22Rv1 (cell line): Measurements from ENCODE around the gene NUP210.

Source experiments
- H3K27ac ChIP-seq: fragments of 450-650 bp; 2 replicates; pipeline ENCODE4 v1.5.1; 2017
- ZFX ChIP-seq: fragments of 450-650 bp; IDR thresholded peaks from 2 replicates; pipeline ENCODE4 v1.6.1; 2017; ENCODE audit warnings: antibody characterized with exemption, borderline replicate concordance
- TF ChIP-seq, protein P1 (sequence below): fragments of 450-650 bp; IDR thresholded peaks from 2 replicates; pipeline ENCODE4 v1.5.1; 2017; ENCODE audit warnings: mild to moderate bottlenecking

The NUP210 gene

DNA sequence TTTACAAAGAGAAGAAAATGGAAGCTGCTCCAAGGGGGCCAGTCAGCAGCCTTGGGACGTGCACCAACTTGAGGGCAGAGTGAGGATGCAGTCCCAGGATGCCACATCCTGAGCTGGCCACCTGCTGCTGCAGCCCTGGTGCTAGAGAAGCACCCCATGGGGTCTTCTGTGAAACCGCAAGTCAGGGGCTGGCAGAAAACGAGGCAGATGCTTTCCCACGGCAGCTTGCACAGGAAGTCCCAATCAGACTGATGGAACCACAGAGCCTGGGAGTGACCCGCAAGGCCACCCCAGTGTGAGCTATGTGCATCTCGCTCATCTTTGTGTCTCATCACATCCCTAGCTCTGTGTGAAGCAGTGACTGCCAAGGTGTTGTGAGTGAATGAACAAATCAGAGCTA, 76.5 kb downstream of the NUP210 start:
- no peak for TF ChIP-seq ZFX
- TF ChIP-seq, protein P1, sequence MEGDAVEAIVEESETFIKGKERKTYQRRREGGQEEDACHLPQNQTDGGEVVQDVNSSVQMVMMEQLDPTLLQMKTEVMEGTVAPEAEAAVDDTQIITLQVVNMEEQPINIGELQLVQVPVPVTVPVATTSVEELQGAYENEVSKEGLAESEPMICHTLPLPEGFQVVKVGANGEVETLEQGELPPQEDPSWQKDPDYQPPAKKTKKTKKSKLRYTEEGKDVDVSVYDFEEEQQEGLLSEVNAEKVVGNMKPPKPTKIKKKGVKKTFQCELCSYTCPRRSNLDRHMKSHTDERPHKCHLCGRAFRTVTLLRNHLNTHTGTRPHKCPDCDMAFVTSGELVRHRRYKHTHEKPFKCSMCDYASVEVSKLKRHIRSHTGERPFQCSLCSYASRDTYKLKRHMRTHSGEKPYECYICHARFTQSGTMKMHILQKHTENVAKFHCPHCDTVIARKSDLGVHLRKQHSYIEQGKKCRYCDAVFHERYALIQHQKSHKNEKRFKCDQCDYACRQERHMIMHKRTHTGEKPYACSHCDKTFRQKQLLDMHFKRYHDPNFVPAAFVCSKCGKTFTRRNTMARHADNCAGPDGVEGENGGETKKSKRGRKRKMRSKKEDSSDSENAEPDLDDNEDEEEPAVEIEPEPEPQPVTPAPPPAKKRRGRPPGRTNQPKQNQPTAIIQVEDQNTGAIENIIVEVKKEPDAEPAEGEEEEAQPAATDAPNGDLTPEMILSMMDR, result no peak
- H3K27ac ChIP-seq, result no peak overlapping the region

DNA sequence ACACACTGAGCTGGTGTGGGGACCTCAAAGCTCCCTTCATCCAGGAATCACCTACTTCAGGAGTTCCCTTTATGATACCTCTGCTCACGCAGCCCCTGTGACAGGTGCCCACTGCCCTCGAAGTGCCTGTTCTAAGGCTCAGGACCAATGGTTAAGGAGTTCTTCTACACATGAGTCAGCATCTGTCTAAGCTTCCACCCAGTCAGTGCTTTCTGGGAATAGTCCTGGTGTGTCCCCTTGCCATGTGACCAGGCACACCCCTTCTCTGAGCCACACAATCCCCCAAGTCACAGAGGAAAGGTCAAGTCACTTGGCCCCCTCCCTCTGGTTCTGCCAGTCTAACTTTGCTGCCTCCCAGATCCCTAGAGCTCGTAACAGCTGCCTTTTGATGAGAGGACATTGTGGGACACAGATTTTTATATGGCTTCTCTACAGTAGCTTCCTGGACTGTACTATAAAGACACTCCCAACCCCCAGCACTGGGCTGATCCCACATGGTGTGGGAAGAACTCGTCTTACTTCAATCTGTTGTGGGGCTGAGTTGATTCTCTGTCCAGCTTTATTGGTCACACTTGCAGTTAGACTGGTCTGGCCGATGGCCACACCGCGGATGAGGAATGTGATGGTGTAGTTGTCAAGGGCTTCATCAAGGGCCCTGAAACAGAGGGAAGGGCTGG, 78.8 kb downstream of the NUP210 start:
- no peak overlapping the region for H3K27ac ChIP-seq
- TF ChIP-seq, protein P1, result no peak
- no peak for TF ChIP-seq ZFX

DNA sequence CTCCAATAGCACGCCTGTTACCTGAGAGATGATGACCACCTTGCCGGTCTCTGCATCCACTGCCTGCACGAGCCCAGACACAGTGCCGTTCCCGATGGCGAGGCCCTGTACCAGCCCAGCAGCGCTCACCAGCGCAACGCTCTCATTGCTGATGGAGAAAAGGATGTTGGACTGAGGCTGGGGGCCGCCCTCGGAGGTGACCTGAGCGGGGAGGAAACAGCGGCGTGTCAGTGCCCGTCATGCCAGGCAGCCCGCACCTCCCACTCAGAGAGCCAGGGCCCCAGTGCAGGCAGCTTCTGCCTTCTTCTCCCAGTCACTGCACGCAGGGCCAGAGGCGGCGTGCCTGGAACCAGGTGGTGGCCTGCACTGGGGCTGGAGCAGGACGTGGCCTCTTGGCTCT, 80.3 kb downstream of the NUP210 start:
- H3K27ac ChIP-seq, result no peak overlapping the region
- TF ChIP-seq, protein P1, result no peak
- TF ChIP-seq ZFX, result no peak

DNA sequence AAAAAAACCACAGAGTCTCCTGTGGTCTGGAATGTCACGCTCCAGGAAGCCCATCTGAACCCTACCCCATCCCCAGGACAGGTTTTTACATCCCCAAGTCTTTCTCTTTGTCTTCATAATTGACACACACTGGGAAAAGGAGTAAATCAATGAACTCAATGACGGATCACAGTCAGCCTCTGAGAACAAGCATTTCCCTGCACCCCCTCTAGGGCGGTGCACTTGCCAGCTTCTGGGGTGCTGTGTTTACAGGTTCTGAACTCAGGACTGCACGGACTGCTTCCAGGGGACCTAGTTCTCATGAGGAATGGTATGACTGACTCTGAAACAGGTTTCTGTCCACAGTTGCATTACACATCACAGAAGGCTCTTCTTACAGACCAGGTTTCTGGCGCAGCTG, 81.1 kb downstream of the NUP210 start:
- no peak overlapping the region for H3K27ac ChIP-seq
- TF ChIP-seq, protein P1, result no peak
- no peak for TF ChIP-seq ZFX

DNA sequence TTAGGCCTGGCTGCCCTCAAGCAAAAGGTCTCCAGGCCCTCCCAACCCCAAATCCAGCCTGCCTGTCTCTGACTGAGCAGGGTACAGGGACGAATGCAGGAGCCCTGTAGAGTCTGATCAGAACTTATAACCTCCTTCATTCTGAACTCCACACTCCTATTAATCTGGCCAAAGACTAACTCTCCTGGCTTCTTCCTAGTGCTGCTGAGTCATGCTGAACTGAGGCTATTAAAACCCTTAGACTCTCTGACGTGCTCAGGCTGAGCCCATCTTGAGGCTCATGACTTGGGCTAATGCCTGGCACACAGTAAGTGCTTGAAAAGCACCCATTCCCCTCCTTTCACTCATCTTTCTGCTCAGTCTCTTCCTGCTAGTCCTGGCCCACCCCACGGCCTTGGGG, 81.9 kb downstream of the NUP210 start:
- no peak overlapping the region for H3K27ac ChIP-seq
- TF ChIP-seq, protein P1, result no peak
- no peak for TF ChIP-seq ZFX

DNA sequence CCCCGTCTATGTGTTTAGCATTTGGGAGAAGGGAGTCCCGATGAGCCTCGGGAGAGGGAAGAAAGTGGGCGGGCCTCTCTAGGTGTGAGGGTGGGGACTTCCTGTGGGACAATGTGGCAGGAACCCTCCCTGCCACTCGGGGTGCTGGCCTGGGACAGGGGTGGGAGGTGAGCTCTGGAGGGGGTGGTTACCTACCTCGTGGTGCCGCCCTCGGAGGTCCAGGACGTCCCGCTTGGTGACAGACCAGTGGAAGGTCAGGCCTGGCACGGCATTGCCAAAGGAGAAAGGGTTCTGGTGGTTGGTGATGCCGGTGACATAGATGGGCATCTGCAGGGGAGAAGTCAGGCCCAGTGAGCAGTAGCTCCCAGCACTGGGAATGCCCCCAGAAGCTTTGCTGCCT, 83.5 kb downstream of the NUP210 start:
- H3K27ac ChIP-seq, result no peak overlapping the region
- no peak for TF ChIP-seq ZFX
- TF ChIP-seq, protein P1, result no peak

DNA sequence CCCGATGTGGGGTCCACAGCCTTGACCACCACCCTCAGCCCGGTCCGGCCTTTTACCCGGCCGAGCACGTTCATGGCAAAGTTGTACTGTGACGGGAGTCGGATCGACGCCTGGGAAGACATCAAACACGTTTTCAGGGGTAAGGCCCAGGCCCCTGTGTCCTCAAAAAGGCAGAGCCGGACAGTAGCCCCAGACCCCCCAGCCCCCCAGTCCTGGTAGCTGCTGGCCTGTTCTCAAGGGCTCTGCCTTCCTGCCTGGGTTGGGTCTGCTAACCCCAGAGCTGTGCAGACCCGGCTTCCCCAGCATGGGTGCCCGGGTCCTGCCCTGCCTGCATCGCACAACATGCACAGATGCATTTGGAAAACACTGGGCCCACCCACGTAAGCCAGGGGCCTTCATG, 84.6 kb downstream of the NUP210 start:
- H3K27ac ChIP-seq, result no peak overlapping the region
- TF ChIP-seq, protein P1, result no peak
- no peak for TF ChIP-seq ZFX
